ENCODE data around the gene PPIP5K1. TPM values are rescaled to one million over a fixed set of nuclear protein-coding genes. Genes with fewer than 3 reads are reported as not detected.

PPIP5K1 gene
- polyA plus RNA-seq, 1 donor from 2014 or later = 12.9 TPM

- no peak overlapping the region for H3K27ac Mint-ChIP-seq
- H3K4me1 Mint-ChIP-seq = peaks cover 0 to 11% (median 6%) of the 10 kb centered on the region in 3 donors
- no peak overlapping the region for H3K4me3 Mint-ChIP-seq
- H3K36me3 Mint-ChIP-seq = no peaks in the 10 kb centered on the region
- no peaks in the 10 kb centered on the region for H3K9me3 Mint-ChIP-seq
- no peaks in the 10 kb centered on the region for H3K27me3 Mint-ChIP-seq
Measured at GRCh38 chr15:43527802-43528541, 62.0 kb downstream of the PPIP5K1 start.

- no peaks in the 10 kb centered on the region for H3K9me3 Mint-ChIP-seq
- no peaks in the 10 kb centered on the region for H3K36me3 Mint-ChIP-seq
- no peak overlapping the region for H3K27ac Mint-ChIP-seq
- H3K27me3 Mint-ChIP-seq = peaks cover under 1% of the 10 kb centered on the region
- H3K4me1 Mint-ChIP-seq = peaks cover 0 to 11% (median 6%) of the 10 kb centered on the region in 3 donors
- no peak overlapping the region for H3K4me3 Mint-ChIP-seq
Measured at GRCh38 chr15:43527016-43527801, 62.8 kb downstream of the PPIP5K1 start.

DNA sequence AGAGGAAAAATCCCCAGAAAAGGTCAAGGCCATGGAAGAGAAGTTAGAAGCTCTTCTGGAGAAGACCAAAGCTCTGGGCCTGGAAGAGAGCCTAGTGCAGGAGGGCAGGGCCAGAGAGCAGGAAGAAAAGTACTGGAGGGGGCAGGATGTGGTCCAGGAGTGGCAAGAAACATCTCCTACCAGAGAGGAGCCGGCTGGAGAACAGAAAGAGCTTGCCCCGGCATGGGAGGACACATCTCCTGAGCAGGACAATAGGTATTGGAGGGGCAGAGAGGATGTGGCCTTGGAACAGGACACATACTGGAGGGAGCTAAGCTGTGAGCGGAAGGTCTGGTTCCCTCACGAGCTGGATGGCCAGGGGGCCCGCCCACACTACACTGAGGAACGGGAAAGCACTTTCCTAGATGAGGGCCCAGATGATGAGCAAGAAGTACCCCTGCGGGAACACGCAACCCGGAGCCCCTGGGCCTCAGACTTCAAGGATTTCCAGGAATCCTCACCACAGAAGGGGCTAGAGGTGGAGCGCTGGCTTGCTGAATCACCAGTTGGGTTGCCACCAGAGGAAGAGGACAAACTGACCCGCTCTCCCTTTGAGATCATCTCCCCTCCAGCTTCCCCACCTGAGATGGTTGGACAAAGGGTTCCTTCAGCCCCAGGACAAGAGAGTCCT is 63.6 kb downstream of the PPIP5K1 start:
- no peaks in the 10 kb centered on the region for H3K36me3 Mint-ChIP-seq
- peaks cover 8% of the 10 kb centered on the region for H3K27me3 Mint-ChIP-seq
- H3K27ac Mint-ChIP-seq = peak overlapping the region in 2 of 3 donors; percentile 12 to 42
- no peaks in the 10 kb centered on the region for H3K9me3 Mint-ChIP-seq
- H3K4me3 Mint-ChIP-seq = no peak overlapping the region
- peaks cover 0 to 11% (median 6%) of the 10 kb centered on the region in 3 donors for H3K4me1 Mint-ChIP-seq

DNA sequence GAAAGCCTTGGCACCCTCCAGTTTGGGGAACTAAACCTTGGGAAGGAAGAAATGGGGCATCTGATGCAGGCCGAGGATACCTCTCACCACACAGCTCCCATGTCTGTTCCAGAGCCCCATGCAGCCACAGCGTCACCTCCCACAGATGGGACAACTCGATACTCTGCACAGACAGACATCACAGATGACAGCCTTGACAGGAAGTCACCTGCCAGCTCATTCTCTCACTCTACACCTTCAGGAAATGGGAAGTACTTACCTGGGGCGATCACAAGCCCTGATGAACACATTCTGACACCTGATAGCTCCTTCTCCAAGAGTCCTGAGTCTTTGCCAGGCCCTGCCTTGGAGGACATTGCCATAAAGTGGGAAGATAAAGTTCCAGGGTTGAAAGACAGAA is 64.9 kb downstream of the PPIP5K1 start:
- peaks cover 0 to 11% (median 6%) of the 10 kb centered on the region in 3 donors for H3K4me1 Mint-ChIP-seq
- no peak overlapping the region for H3K4me3 Mint-ChIP-seq
- peak overlapping the region in 2 of 3 donors; percentile 31 to 39 for H3K27ac Mint-ChIP-seq
- peaks cover 9% of the 10 kb centered on the region for H3K27me3 Mint-ChIP-seq
- H3K36me3 Mint-ChIP-seq = no peaks in the 10 kb centered on the region
- no peaks in the 10 kb centered on the region for H3K9me3 Mint-ChIP-seq

GRCh38 chr15:43524254-43524845 is 65.7 kb downstream of the PPIP5K1 start:
- peaks cover 16% of the 10 kb centered on the region for H3K27me3 Mint-ChIP-seq
- H3K36me3 Mint-ChIP-seq = no peaks in the 10 kb centered on the region
- H3K4me3 Mint-ChIP-seq = no peak overlapping the region
- H3K27ac Mint-ChIP-seq = no peak overlapping the region
- no peaks in the 10 kb centered on the region for H3K9me3 Mint-ChIP-seq
- peaks cover 0 to 11% (median 6%) of the 10 kb centered on the region in 3 donors for H3K4me1 Mint-ChIP-seq

- Mint-ChIP-seq H3K4me1 (peaks cover 0 to 11% (median 6%) of the 10 kb centered on the region in 3 donors), H3K27ac (no peak overlapping the region), H3K36me3 (no peaks in the 10 kb centered on the region), H3K4me3 (no peak overlapping the region), H3K9me3 (no peaks in the 10 kb centered on the region), H3K27me3 (peaks cover 23% of the 10 kb centered on the region)
Measured at GRCh38 chr15:43523646-43524045, 66.4 kb downstream of the PPIP5K1 start.

GRCh38 chr15:43522247-43522646 is 67.8 kb downstream of the PPIP5K1 start:
- no peaks in the 10 kb centered on the region for H3K36me3 Mint-ChIP-seq
- no peaks in the 10 kb centered on the region for H3K9me3 Mint-ChIP-seq
- H3K27me3 Mint-ChIP-seq = peaks cover 36% of the 10 kb centered on the region
- peaks cover 0 to 13% (median 6%) of the 10 kb centered on the region in 3 donors for H3K4me1 Mint-ChIP-seq
- no peak overlapping the region for H3K27ac Mint-ChIP-seq
- H3K4me3 Mint-ChIP-seq = no peak overlapping the region

DNA sequence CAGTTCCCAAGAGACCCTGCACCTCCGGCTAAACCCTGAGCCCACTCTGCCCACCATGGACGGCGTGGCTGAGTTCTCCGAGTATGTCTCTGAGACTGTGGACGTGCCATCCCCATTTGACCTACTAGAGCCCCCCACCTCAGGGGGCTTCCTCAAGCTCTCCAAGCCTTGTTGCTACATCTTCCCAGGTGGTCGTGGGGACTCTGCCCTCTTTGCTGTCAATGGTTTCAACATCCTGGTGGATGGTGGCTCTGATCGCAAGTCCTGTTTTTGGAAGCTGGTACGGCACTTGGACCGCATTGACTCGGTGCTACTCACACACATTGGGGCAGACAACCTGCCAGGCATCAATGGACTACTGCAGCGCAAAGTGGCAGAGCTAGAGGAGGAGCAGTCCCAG is 68.6 kb downstream of the PPIP5K1 start:
- no peak overlapping the region for H3K27ac Mint-ChIP-seq
- peaks cover 42% of the 10 kb centered on the region for H3K27me3 Mint-ChIP-seq
- no peaks in the 10 kb centered on the region for H3K36me3 Mint-ChIP-seq
- no peak overlapping the region for H3K4me3 Mint-ChIP-seq
- H3K9me3 Mint-ChIP-seq = no peaks in the 10 kb centered on the region
- peaks cover 0 to 15% (median 6%) of the 10 kb centered on the region in 3 donors for H3K4me1 Mint-ChIP-seq

- Mint-ChIP-seq H3K9me3 (no peaks in the 10 kb centered on the region), H3K4me3 (no peak overlapping the region), H3K36me3 (no peaks in the 10 kb centered on the region), H3K27ac (no peak overlapping the region), H3K4me1 (peaks cover 0 to 11% (median 1%) of the 10 kb centered on the region in 3 donors), H3K27me3 (peaks cover 49% of the 10 kb centered on the region)
Measured at GRCh38 chr15:43520138-43520537, 69.9 kb downstream of the PPIP5K1 start.

- no peak overlapping the region for H3K4me3 Mint-ChIP-seq
Measured at GRCh38 chr15:43519196-43519595, 70.8 kb downstream of the PPIP5K1 start.

DNA sequence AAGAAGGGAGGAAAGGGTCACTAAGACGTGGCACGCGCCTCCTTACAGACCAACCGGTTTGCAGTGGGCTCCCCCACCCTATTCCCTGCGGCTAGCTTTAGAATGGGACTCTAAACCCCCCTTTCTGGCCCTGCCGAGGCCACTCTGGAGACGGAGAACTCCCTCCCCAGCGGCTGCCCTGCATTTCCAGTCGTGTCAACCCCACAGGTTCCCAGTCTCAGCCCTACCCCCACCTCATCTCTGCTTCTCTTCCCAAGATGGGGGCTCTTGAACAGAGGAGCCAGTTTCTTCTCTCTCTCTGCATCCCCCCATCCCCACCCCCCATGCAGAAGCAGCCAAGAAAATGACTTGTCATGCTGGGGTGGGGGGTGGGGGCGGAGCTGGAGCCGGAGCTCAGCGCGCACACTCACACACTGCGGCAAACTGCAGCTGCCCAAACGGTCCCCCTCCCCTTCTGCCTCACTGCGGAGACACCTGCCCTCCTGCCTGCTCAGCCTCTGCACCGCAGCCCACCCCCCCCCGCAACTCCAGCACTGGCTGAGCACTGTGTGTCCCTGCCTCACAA is 71.7 kb downstream of the PPIP5K1 start:
- H3K36me3 Mint-ChIP-seq = no peaks in the 10 kb centered on the region
- no peaks in the 10 kb centered on the region for H3K9me3 Mint-ChIP-seq
- H3K4me3 Mint-ChIP-seq = peak overlapping the region in 2 of 4 donors; percentile 77 to 84
- peaks cover 0 to 3% (median 0%) of the 10 kb centered on the region in 3 donors for H3K4me1 Mint-ChIP-seq
- H3K27me3 Mint-ChIP-seq = peaks cover 49% of the 10 kb centered on the region
- H3K27ac Mint-ChIP-seq = no peak overlapping the region

More at GRCh38 chr15:43519196-43519595, 70.8 kb downstream of the PPIP5K1 start:
- H3K9me3 Mint-ChIP-seq = no peaks in the 10 kb centered on the region
- no peaks in the 10 kb centered on the region for H3K36me3 Mint-ChIP-seq
- H3K4me1 Mint-ChIP-seq = peaks cover 0 to 5% (median 0%) of the 10 kb centered on the region in 3 donors
- peak overlapping the region in 1 of 3 donors; percentile 90 for H3K27ac Mint-ChIP-seq
- H3K27me3 Mint-ChIP-seq = peaks cover 49% of the 10 kb centered on the region

GRCh38 chr15:43517354-43518196 is 72.4 kb downstream of the PPIP5K1 start, which contains the start of gene MAP1A:
Gene MAP1A (plus strand): TSS chr15:43517608. CDS start chr15:43521474, 3,866 bp downstream.
- Mint-ChIP-seq H3K9me3 (no peaks in the 10 kb centered on the region), H3K36me3 (no peaks in the 10 kb centered on the region), H3K4me1 (peaks cover 0 to 3% (median 0%) of the 10 kb centered on the region in 3 donors), H3K27me3 (peaks cover 49% of the 10 kb centered on the region), H3K27ac (peak within 1 kb of the TSS in 1 of 3 donors; percentile 94), H3K4me3 (peak within 1 kb of the TSS in 2 of 4 donors; percentile 77 to 84)

- Mint-ChIP-seq H3K4me3 (peak overlapping the region in 1 of 4 donors; percentile 75), H3K4me1 (peaks cover 0 to 3% (median 0%) of the 10 kb centered on the region in 3 donors), H3K27ac (no peak overlapping the region)
Measured at GRCh38 chr15:43516801-43517353, 73.1 kb downstream of the PPIP5K1 start.

More at GRCh38 chr15:43516801-43517353, 73.1 kb downstream of the PPIP5K1 start:
- Mint-ChIP-seq H3K36me3 (no peaks in the 10 kb centered on the region), H3K27me3 (peaks cover 49% of the 10 kb centered on the region), H3K9me3 (no peaks in the 10 kb centered on the region)

Data from IgD-negative memory B cell (primary cell).